Measurements from ENCODE around the gene ASB18. TPM values are rescaled to one million over a fixed set of nuclear protein-coding genes. Genes with fewer than 3 reads are reported as not detected.

The ASB18 gene
- total RNA-seq, 1 experiment from 2014 or later: not detected

- H3K27me3 Mint-ChIP-seq (ENCODE audit: insufficient read depth, unreplicated experiment): peaks cover 31% of the 10 kb centered on the region
- H3K27me3 ChIP-seq (replicated peaks; ENCODE audit: control insufficient read depth, insufficient read depth, low read length): no peaks in the 10 kb centered on the region
- ChIA-PET POLR2A (no interaction called here), CTCF (no interaction called here)
- no peaks in the 10 kb centered on the region for H3K4me1 Mint-ChIP-seq (ENCODE audit: low read depth, unreplicated experiment)
- no peak overlapping the region for H3K4me3 Mint-ChIP-seq (ENCODE audit: unreplicated experiment)
- BruUV-seq (replicated peaks): no TSS peak
- H3K36me3 Mint-ChIP-seq (ENCODE audit: insufficient read depth, unreplicated experiment): no peaks in the 10 kb centered on the region
- TF ChIP-seq CTCF (IDR thresholded peaks at IDR 0.05; ENCODE audit: insufficient read depth in 1 of 2, low read depth in 1 of 2, low read length in 1 of 2, severe bottlenecking in 1 of 2, unreplicated experiment in 1 of 2): no peak
- no peaks in the 10 kb centered on the region for H3K4me1 ChIP-seq
- no peak for DNase-seq
- no peak overlapping the region for H3K27ac Mint-ChIP-seq (ENCODE audit: unreplicated experiment)
- H3K9me3 ChIP-seq: no peaks in the 10 kb centered on the region
- no peak overlapping the region for H3K4me3 ChIP-seq (ENCODE audit: low read depth, low read length)
- intact Hi-C loops (cut with micrococcal nuclease; ENCODE audit: unreplicated experiment): no loop called here
- H3K36me3 ChIP-seq (ENCODE audit: control insufficient read depth, insufficient read depth, low read length): no peaks in the 10 kb centered on the region
- H3K9me3 Mint-ChIP-seq (ENCODE audit: unreplicated experiment): no peaks in the 10 kb centered on the region
Observed at GRCh38 chr2:236287656-236288055, 23.4 kb upstream of the ASB18 start.

GRCh38 chr2:236286873-236287545 is 22.8 kb upstream of the ASB18 start:
- no peaks in the 10 kb centered on the region for H3K27me3 ChIP-seq (replicated peaks; ENCODE audit: control insufficient read depth, insufficient read depth, low read length)
- no peak overlapping the region for H3K4me3 ChIP-seq (ENCODE audit: low read depth, low read length)
- POLR2A ChIA-PET: no interaction called here
- intact Hi-C loops (cut with micrococcal nuclease; ENCODE audit: unreplicated experiment): no loop called here
- H3K27ac Mint-ChIP-seq (ENCODE audit: unreplicated experiment): no peak overlapping the region
- BruUV-seq (replicated peaks): no TSS peak
- H3K9me3 Mint-ChIP-seq (ENCODE audit: unreplicated experiment): no peaks in the 10 kb centered on the region
- no peaks in the 10 kb centered on the region for H3K9me3 ChIP-seq
- H3K4me1 Mint-ChIP-seq (ENCODE audit: low read depth, unreplicated experiment): no peaks in the 10 kb centered on the region
- no peaks in the 10 kb centered on the region for H3K36me3 ChIP-seq (ENCODE audit: control insufficient read depth, insufficient read depth, low read length)
- no peak overlapping the region for H3K4me3 Mint-ChIP-seq (ENCODE audit: unreplicated experiment)
- H3K36me3 Mint-ChIP-seq (ENCODE audit: insufficient read depth, unreplicated experiment): no peaks in the 10 kb centered on the region
- H3K4me1 ChIP-seq: no peaks in the 10 kb centered on the region
- no peak for TF ChIP-seq CTCF (IDR thresholded peaks at IDR 0.05; ENCODE audit: insufficient read depth in 1 of 2, low read depth in 1 of 2, low read length in 1 of 2, severe bottlenecking in 1 of 2, unreplicated experiment in 1 of 2)
- CTCF ChIA-PET: no interaction called here
- peaks cover 31% of the 10 kb centered on the region for H3K27me3 Mint-ChIP-seq (ENCODE audit: insufficient read depth, unreplicated experiment)
- DNase-seq: no peak

- POLR2A ChIA-PET: no interaction called here
- H3K9me3 ChIP-seq: no peaks in the 10 kb centered on the region
- intact Hi-C loops (cut with micrococcal nuclease; ENCODE audit: unreplicated experiment): no loop called here
- H3K4me1 Mint-ChIP-seq (ENCODE audit: low read depth, unreplicated experiment): no peaks in the 10 kb centered on the region
- no peak overlapping the region for H3K4me3 ChIP-seq (ENCODE audit: low read depth, low read length)
- no peak for DNase-seq
- H3K9me3 Mint-ChIP-seq (ENCODE audit: unreplicated experiment): no peaks in the 10 kb centered on the region
- H3K36me3 ChIP-seq (ENCODE audit: control insufficient read depth, insufficient read depth, low read length): no peaks in the 10 kb centered on the region
- H3K27me3 ChIP-seq (replicated peaks; ENCODE audit: control insufficient read depth, insufficient read depth, low read length): no peaks in the 10 kb centered on the region
- no peak overlapping the region for H3K27ac Mint-ChIP-seq (ENCODE audit: unreplicated experiment)
- H3K36me3 Mint-ChIP-seq (ENCODE audit: insufficient read depth, unreplicated experiment): no peaks in the 10 kb centered on the region
- H3K4me3 Mint-ChIP-seq (ENCODE audit: unreplicated experiment): no peak overlapping the region
- H3K4me1 ChIP-seq: no peaks in the 10 kb centered on the region
- CTCF ChIA-PET: no interaction called here
- TF ChIP-seq CTCF (IDR thresholded peaks at IDR 0.05; ENCODE audit: insufficient read depth in 1 of 2, low read depth in 1 of 2, low read length in 1 of 2, severe bottlenecking in 1 of 2, unreplicated experiment in 1 of 2): no peak
- no TSS peak for BruUV-seq (replicated peaks)
- H3K27me3 Mint-ChIP-seq (ENCODE audit: insufficient read depth, unreplicated experiment): peaks cover 17% of the 10 kb centered on the region
Observed at GRCh38 chr2:236284208-236284607, 20.0 kb upstream of the ASB18 start.
